Stimulated activated CD4-positive, alpha-beta T cell treated with anti-CD3 and anti-CD28 coated beads, Interleukin-4, amount 100 ng/mL, for 1 hour (primary cell): Measurements from ENCODE around the gene APOBEC3B.
A peak's percentile ranks its signal among the peaks of the same experiment; 100 is the strongest.
"Not testable (repeated sequence)": the region's sequence is repeated elsewhere in the genome, so short reads cannot be mapped to it uniquely, and the experiment has no call there.

Experiments used
- DNase-seq: peaks from one replicate; pipeline ENCODE4 v3.0.0-alpha.2; 2020

APOBEC3B gene

DNA sequence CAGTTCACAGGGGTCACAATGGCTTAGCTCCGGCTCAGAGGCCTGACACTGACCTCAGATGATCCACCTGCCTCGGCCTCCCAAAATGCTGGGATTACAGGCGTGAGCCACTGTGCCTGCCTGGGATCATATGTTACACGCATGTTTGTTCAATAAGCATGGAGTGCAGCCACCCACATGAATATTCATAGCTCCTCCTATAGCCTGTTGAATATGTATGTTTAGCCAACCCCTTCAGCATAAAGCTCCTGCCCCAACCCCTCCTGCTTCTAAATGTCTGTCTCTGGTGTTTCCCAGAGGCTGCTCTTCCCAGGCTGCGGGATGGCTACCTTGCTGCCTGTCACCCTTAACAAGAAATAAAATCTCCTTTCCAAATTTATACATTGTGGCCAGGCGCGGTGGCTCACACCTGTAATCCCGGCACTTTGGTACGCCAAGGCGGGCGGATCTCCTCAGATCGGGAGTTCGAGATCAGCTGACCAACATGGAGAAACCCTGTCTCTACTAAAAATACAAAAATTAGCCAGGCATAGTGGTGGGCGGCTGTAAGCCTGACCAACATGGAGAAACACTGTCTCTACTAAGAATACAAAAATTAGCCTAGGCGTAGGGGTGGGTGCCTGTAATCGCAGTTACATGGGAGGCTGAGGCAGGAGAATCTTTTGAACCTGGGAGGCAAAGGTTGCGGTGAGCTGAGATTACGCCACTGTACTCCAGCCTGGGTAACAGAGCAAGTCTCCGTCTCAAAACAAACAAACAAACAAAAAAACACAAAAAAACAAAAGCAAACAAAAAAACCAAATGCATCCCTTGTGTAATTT lies 57.4 kb downstream of the APOBEC3B start:
- no peak for DNase-seq

DNA sequence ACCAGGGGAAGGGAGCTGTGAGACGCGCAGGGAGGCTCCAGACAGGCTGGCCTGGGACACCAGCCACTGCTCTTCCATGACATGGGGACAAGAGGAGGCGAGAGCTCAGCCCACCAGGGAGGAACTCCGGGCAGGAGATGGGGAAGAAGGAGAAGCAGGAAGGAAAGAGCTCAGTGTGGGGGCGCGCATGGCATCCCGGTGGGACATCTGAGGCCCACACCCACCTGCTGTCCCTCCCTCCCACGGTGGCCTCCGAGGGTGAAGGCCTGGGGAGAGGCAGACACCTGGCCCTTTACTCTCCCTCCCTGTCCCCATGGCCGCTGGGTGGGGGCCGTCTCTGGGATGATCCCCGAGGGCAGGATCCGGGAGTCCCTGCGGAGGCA lies 58.0 kb downstream of the APOBEC3B start:
- not testable (repeated sequence) for DNase-seq

DNA sequence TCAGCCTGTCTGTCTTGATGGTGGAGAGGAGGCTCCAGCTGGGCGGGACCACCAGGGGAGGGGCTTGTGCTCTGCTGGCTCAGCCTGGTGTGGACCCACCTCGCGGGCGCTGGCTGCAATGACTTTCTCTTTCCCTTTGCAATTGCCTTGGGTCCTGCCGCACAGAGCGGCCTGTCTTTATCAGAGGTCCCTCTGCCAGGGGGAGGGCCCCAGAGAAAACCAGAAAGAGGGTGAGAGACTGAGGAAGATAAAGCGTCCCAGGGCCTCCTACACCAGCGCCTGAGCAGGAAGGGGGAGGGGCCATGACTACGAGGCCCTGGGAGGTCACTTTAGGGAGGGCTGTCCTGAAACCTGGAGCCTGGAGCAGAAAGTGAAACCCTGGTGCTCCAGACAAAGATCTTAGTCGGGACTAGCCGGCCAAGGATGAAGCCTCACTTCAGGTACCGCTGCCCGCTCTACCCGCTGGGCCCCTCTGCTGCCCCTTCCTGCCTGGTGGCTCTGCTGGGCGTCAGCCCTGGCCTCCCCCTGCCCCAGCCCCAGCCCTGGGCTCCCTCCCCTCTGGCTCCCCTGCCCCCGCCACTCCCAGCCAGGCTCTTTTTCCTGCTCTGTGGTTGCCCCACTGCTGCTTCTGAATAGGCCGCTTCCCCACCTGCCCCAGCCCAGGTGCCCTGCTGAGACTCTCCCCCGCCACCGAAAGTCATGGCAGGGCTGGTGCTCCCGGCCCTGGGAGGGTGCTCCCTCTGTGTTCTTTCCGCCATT lies 58.6 kb downstream of the APOBEC3B start, which contains the start of gene APOBEC3F:
TSS of gene APOBEC3F (plus strand) at position 327 of the 759 bp plus-strand sequence. CDS start at position 424, 97 bp downstream.
- DNase-seq = peak; percentile 63

DNA sequence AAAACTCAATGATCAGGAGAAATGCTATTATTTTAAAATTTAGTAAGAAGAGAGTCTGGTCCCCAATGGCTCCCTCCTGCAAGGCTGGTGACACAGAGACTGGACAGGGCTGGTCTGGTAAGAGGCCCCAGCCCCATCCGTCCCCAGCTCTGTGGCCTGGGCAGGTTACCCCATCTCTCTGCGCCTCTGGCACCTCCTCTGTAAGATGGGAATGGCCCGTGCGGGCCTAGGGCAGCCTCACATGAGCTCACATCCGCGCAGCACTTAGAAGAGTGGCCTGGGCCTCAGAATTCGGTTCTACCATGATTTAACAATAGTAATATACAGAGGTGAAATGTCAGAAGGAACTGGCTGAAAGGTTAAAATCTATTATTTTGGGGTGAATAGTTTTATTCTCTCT lies 59.8 kb downstream of the APOBEC3B start:
- no peak for DNase-seq
